ENCODE measurements around the gene IMMP2L. TPM values are rescaled to one million over a fixed set of nuclear protein-coding genes. Genes with fewer than 3 reads are reported as not detected.

The IMMP2L gene
- total and polyA plus RNA-seq, 2 of the 13 experiments (the other 11 are each of a cell fraction or from before 2014, with no cell fraction given), result 7.8 to 16.9 TPM

DNA sequence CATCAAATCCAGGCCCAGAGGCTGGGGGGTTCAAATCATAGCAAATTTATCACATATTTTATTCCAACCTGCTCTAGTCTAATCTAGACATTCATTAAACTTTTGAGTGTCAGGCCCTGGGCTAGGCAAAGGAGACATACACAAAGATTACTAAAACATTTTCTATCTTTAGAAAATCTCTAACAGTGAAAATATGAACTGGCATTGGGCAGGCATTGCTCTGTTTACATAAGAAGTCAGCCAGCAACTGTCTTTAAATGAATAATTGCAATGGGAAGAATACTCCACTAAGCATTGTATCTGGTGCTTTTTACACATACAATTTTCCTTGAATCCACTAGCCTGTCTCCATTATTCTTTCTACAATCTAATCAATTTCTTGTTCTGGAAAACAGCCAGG is 693.8 kb downstream of the IMMP2L start:
- POLR2A ChIA-PET, result no interaction called here
- TF ChIP-seq SP1 (IDR thresholded peaks at IDR 0.05) (no peak), SP1 (CRISPR knock-in tag; IDR thresholded peaks at IDR 0.05) (no peak), ZNF816 (CRISPR knock-in tag; IDR thresholded peaks at IDR 0.05; ENCODE audit: borderline replicate concordance) (no peak), HDAC1 (CRISPR knock-in tag; IDR thresholded peaks at IDR 0.05) (no peak), GATAD2A (CRISPR knock-in tag; IDR thresholded peaks at IDR 0.05) (no peak)
- TF ChIP-seq, protein P1, sequence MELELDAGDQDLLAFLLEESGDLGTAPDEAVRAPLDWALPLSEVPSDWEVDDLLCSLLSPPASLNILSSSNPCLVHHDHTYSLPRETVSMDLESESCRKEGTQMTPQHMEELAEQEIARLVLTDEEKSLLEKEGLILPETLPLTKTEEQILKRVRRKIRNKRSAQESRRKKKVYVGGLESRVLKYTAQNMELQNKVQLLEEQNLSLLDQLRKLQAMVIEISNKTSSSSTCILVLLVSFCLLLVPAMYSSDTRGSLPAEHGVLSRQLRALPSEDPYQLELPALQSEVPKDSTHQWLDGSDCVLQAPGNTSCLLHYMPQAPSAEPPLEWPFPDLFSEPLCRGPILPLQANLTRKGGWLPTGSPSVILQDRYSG (CRISPR knock-in tag; IDR thresholded peaks at IDR 0.05), result no peak
- TF ChIP-seq, protein P2, sequence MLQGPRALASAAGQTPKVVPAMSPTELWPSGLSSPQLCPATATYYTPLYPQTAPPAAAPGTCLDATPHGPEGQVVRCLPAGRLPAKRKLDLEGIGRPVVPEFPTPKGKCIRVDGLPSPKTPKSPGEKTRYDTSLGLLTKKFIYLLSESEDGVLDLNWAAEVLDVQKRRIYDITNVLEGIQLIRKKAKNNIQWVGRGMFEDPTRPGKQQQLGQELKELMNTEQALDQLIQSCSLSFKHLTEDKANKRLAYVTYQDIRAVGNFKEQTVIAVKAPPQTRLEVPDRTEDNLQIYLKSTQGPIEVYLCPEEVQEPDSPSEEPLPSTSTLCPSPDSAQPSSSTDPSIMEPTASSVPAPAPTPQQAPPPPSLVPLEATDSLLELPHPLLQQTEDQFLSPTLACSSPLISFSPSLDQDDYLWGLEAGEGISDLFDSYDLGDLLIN (CRISPR knock-in tag; IDR thresholded peaks at IDR 0.05; ENCODE audit: borderline replicate concordance), result no peak
- no peak overlapping the region for H3K4me3 ChIP-seq (replicated peaks in 1 of 3; ENCODE audit: insufficient read depth in 1 of 3, low read depth in 2 of 3, low read length in 3 of 3)
- BruUV-seq (replicated peaks), result no TSS peak
- H3K79me2 ChIP-seq (ENCODE audit: insufficient read depth, low read length), result no peaks in the 10 kb centered on the region
- CTCF ChIA-PET (ENCODE audit: low intra/inter-chr PET ratio, low total read pairs), result no interaction called here
- no peak overlapping the region for H3K4me2 ChIP-seq (ENCODE audit: low read depth, low read length)
- in situ Hi-C loops (cut with HindIII; ENCODE audit: extremely low pct_ligation_motif_present, low pct_unique_long_range_greater_than_20kb) (no loop called here), intact Hi-C loops (cut with micrococcal nuclease; ENCODE audit: unreplicated experiment) (no loop called here)
- ATAC-seq (no peak), FAIRE-seq (no peak), DNase-seq (ENCODE audit: low spot score) (no peak)
- H3K9me3 ChIP-seq (ENCODE audit: low read length), result no peaks in the 10 kb centered on the region
- no peaks in the 10 kb centered on the region for H3K4me1 ChIP-seq (ENCODE audit: insufficient read depth, low read length)
- H4K20me1 ChIP-seq (ENCODE audit: insufficient read depth, low read length), result no peaks in the 10 kb centered on the region
- H2AFZ ChIP-seq (ENCODE audit: low read length), result no peak overlapping the region
- H3K36me3 ChIP-seq (replicated peaks in 1 of 2; ENCODE audit: control insufficient read depth in 1 of 2, insufficient read depth in 2 of 2, low read length in 2 of 2), result no peaks in the 10 kb centered on the region
- H3K9ac ChIP-seq (ENCODE audit: insufficient read depth, low read depth, low read length), result no peak overlapping the region
- H3K27me3 ChIP-seq (ENCODE audit: control insufficient read depth in 1 of 2, insufficient read depth in 2 of 2, low read length in 2 of 2), result no peaks in the 10 kb centered on the region
- no peak overlapping the region for H3K27ac ChIP-seq (ENCODE audit: extremely low read length, insufficient read depth, low read length)

DNA sequence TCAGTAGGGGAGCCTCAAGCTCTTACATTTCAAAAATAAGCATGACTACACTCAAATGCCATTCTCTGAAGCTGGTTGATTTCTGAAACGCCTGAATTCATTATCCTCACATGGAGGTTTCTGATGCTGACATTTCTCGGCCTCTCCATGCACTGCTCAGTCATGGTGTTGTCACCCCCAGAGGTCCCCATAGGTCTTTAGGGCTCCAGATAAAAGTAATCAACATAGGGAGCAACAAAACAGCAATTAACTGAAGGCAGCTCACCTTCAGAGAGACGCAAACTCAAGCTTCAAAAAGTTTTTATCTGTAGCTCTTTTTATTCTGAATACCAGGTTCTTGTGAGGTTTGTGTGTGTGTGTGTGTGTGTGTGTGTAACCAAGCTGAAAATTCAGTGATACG is 694.5 kb downstream of the IMMP2L start:
- FAIRE-seq (no peak), ATAC-seq (no peak), DNase-seq (ENCODE audit: low spot score) (no peak)
- no peaks in the 10 kb centered on the region for H4K20me1 ChIP-seq (ENCODE audit: insufficient read depth, low read length)
- in situ Hi-C loops (cut with HindIII; ENCODE audit: extremely low pct_ligation_motif_present, low pct_unique_long_range_greater_than_20kb) (no loop called here), intact Hi-C loops (cut with micrococcal nuclease; ENCODE audit: unreplicated experiment) (no loop called here)
- CTCF ChIA-PET (ENCODE audit: low intra/inter-chr PET ratio, low total read pairs), result no interaction called here
- 59% methylated on average over 4 of the region's 4 CpGs for WGBS (ENCODE audit: low lambda C conversion rate)
- H3K36me3 ChIP-seq (replicated peaks in 1 of 2; ENCODE audit: control insufficient read depth in 1 of 2, insufficient read depth in 2 of 2, low read length in 2 of 2), result no peaks in the 10 kb centered on the region
- no peaks in the 10 kb centered on the region for H3K4me1 ChIP-seq (ENCODE audit: insufficient read depth, low read length)
- no peak overlapping the region for H3K4me2 ChIP-seq (ENCODE audit: low read depth, low read length)
- H3K27ac ChIP-seq (ENCODE audit: extremely low read length, insufficient read depth, low read length), result no peak overlapping the region
- no peak overlapping the region for H3K9ac ChIP-seq (ENCODE audit: insufficient read depth, low read depth, low read length)
- H3K4me3 ChIP-seq (replicated peaks in 1 of 3; ENCODE audit: insufficient read depth in 1 of 3, low read depth in 2 of 3, low read length in 3 of 3), result no peak overlapping the region
- H3K27me3 ChIP-seq (ENCODE audit: control insufficient read depth in 1 of 2, insufficient read depth in 2 of 2, low read length in 2 of 2), result no peaks in the 10 kb centered on the region
- no peak overlapping the region for H2AFZ ChIP-seq (ENCODE audit: low read length)
- BruUV-seq (replicated peaks), result no TSS peak
- H3K9me3 ChIP-seq (ENCODE audit: low read length), result no peaks in the 10 kb centered on the region
- POLR2A ChIA-PET, result no interaction called here
- no peaks in the 10 kb centered on the region for H3K79me2 ChIP-seq (ENCODE audit: insufficient read depth, low read length)
- TF ChIP-seq, protein P3, sequence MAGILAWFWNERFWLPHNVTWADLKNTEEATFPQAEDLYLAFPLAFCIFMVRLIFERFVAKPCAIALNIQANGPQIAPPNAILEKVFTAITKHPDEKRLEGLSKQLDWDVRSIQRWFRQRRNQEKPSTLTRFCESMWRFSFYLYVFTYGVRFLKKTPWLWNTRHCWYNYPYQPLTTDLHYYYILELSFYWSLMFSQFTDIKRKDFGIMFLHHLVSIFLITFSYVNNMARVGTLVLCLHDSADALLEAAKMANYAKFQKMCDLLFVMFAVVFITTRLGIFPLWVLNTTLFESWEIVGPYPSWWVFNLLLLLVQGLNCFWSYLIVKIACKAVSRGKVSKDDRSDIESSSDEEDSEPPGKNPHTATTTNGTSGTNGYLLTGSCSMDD (CRISPR knock-in tag; IDR thresholded peaks at IDR 0.05), result no peak
- no peak for TF ChIP-seq ZFYVE20 (CRISPR knock-in tag; IDR thresholded peaks at IDR 0.05; ENCODE audit: borderline replicate concordance, low read depth)
- TF ChIP-seq, protein P4, sequence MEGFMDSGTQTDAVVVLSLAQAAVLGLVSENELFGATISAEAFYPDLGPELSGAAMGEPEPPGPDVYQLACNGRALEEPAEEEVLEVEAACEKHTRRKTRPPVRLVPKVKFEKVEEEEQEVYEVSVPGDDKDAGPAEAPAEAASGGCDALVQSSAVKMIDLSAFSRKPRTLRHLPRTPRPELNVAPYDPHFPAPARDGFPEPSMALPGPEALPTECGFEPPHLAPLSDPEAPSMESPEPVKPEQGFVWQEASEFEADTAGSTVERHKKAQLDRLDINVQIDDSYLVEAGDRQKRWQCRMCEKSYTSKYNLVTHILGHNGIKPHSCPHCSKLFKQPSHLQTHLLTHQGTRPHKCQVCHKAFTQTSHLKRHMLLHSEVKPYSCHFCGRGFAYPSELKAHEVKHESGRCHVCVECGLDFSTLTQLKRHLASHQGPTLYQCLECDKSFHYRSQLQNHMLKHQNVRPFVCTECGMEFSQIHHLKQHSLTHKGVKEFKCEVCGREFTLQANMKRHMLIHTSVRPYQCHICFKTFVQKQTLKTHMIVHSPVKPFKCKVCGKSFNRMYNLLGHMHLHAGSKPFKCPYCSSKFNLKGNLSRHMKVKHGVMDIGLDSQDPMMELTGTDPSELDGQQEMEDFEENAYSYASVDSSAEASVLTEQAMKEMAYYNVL (CRISPR knock-in tag; IDR thresholded peaks at IDR 0.05; ENCODE audit: borderline replicate concordance), result no peak
- TF ChIP-seq, protein P5, sequence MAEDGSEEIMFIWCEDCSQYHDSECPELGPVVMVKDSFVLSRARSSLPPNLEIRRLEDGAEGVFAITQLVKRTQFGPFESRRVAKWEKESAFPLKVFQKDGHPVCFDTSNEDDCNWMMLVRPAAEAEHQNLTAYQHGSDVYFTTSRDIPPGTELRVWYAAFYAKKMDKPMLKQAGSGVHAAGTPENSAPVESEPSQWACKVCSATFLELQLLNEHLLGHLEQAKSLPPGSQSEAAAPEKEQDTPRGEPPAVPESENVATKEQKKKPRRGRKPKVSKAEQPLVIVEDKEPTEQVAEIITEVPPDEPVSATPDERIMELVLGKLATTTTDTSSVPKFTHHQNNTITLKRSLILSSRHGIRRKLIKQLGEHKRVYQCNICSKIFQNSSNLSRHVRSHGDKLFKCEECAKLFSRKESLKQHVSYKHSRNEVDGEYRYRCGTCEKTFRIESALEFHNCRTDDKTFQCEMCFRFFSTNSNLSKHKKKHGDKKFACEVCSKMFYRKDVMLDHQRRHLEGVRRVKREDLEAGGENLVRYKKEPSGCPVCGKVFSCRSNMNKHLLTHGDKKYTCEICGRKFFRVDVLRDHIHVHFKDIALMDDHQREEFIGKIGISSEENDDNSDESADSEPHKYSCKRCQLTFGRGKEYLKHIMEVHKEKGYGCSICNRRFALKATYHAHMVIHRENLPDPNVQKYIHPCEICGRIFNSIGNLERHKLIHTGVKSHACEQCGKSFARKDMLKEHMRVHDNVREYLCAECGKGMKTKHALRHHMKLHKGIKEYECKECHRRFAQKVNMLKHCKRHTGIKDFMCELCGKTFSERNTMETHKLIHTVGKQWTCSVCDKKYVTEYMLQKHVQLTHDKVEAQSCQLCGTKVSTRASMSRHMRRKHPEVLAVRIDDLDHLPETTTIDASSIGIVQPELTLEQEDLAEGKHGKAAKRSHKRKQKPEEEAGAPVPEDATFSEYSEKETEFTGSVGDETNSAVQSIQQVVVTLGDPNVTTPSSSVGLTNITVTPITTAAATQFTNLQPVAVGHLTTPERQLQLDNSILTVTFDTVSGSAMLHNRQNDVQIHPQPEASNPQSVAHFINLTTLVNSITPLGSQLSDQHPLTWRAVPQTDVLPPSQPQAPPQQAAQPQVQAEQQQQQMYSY (CRISPR knock-in tag; IDR thresholded peaks at IDR 0.05), result no peak

All from HepG2 (cell line).